IPS-11a (cell line): ENCODE results near the gene ZNF518A.
"Not testable (repeated sequence)": the region's sequence is repeated elsewhere in the genome, so short reads cannot be mapped to it uniquely, and the experiment has no call there.

Source experiments
- H3K4me3 ChIP-seq: one replicate; pipeline ENCODE4 v1.5.1; 2013; ENCODE audit warnings: low read depth, low read length, control low read depth

Gene ZNF518A

GRCh38 chr10:96136810-96137209, 6.7 kb downstream of the ZNF518A start:
- no peak overlapping the region for H3K4me3 ChIP-seq

- H3K4me3 ChIP-seq = no peak overlapping the region
Observed at GRCh38 chr10:96137567-96137966, 7.5 kb downstream of the ZNF518A start.

GRCh38 chr10:96138102-96138501, 8.0 kb downstream of the ZNF518A start:
- no peak overlapping the region for H3K4me3 ChIP-seq

- no peak overlapping the region for H3K4me3 ChIP-seq
Observed at GRCh38 chr10:96152437-96152836, 22.3 kb downstream of the ZNF518A start.

- no peak overlapping the region for H3K4me3 ChIP-seq
Observed at GRCh38 chr10:96153070-96153469, 23.0 kb downstream of the ZNF518A start.

GRCh38 chr10:96165726-96166125, 35.6 kb downstream of the ZNF518A start:
- H3K4me3 ChIP-seq = no peak overlapping the region

- H3K4me3 ChIP-seq = no peak overlapping the region
Observed at GRCh38 chr10:96168546-96168945, 38.4 kb downstream of the ZNF518A start.

GRCh38 chr10:96170230-96170629, 40.1 kb downstream of the ZNF518A start:
- no peak overlapping the region for H3K4me3 ChIP-seq

GRCh38 chr10:96172666-96173065, 42.6 kb downstream of the ZNF518A start:
- no peak overlapping the region for H3K4me3 ChIP-seq

- H3K4me3 ChIP-seq = no peak overlapping the region
Observed at GRCh38 chr10:96176985-96177384, 46.9 kb downstream of the ZNF518A start.

- H3K4me3 ChIP-seq = no peak overlapping the region
Observed at GRCh38 chr10:96188421-96188820, 58.3 kb downstream of the ZNF518A start.

GRCh38 chr10:96188916-96189315, 58.8 kb downstream of the ZNF518A start:
- H3K4me3 ChIP-seq = no peak overlapping the region

GRCh38 chr10:96189505-96189904, 59.4 kb downstream of the ZNF518A start:
- H3K4me3 ChIP-seq = not testable (repeated sequence)

GRCh38 chr10:96201525-96201924, 71.4 kb downstream of the ZNF518A start:
- H3K4me3 ChIP-seq = no peak overlapping the region

- no peak overlapping the region for H3K4me3 ChIP-seq
Observed at GRCh38 chr10:96205580-96205979, 75.5 kb downstream of the ZNF518A start.

GRCh38 chr10:96208271-96208670, 78.2 kb downstream of the ZNF518A start:
- H3K4me3 ChIP-seq = no peak overlapping the region

- H3K4me3 ChIP-seq = no peak overlapping the region
Observed at GRCh38 chr10:96208946-96209345, 78.8 kb downstream of the ZNF518A start.

- H3K4me3 ChIP-seq = no peak overlapping the region
Observed at GRCh38 chr10:96211764-96212163, 81.7 kb downstream of the ZNF518A start.

- no peak overlapping the region for H3K4me3 ChIP-seq
Observed at GRCh38 chr10:96212911-96213310, 82.8 kb downstream of the ZNF518A start.
